Gastrocnemius medialis (tissue), 4 donors: ENCODE measurements around the gene STON2. TPM values are rescaled to one million over a fixed set of nuclear protein-coding genes. Genes with fewer than 3 reads are reported as not detected.
"Not testable (repeated sequence)": the region's sequence is repeated elsewhere in the genome, so short reads cannot be mapped to it uniquely, and the experiment has no call there.

Experiments
- ATAC-seq, 2 donors: fragments of 150-250 bp; one replicate each; pipeline ENCODE4 v1.9.1; 2016
- DNase-seq, 2 donors: peaks; one replicate each; pipeline ENCODE4 v3.0.0-alpha.2; 2019
- H3K27ac ChIP-seq, 4 donors: fragments of 200-600 bp; sonication (generic); 1 replicate in 1 of 4; 2 replicates in 3 of 4; pipeline ENCODE4 v1.5.1; 2016 to 2018; ENCODE audit warnings: mild to moderate bottlenecking in 2 of 4, moderate library complexity in 1 of 4
- H3K27me3 ChIP-seq, 3 donors: fragments of 200-600 bp; sonication (generic) in 2 of 3; 1 replicate in 1 of 3; 2 replicates in 2 of 3; pipeline versions ENCODE4 v1.5.1 to v1.6.0; 2016 to 2019; ENCODE audit warnings: mild to moderate bottlenecking in 1 of 3, moderate library complexity in 1 of 3
- H3K36me3 ChIP-seq, 2 donors: fragments of 200-600 bp; sonication (generic) in 1 of 2; one replicate each; pipeline ENCODE4 v1.5.1; 2017 to 2018
- H3K4me1 ChIP-seq, 2 donors: fragments of 200-600 bp; sonication (generic) in 1 of 2; one replicate each; pipeline ENCODE4 v1.5.1; 2016 to 2017; ENCODE audit warnings: mild to moderate bottlenecking in 2 of 2
- H3K4me3 ChIP-seq, 4 donors: fragments of 200-600 bp; sonication (generic) in 3 of 4; 1 replicate in 1 of 4; 2 replicates in 3 of 4; pipeline ENCODE4 v1.5.1; 2016 to 2019; ENCODE audit warnings: mild to moderate bottlenecking in 2 of 4
- H3K9me3 ChIP-seq, 3 donors: fragments of 200-600 bp; sonication (generic) in 2 of 3; 1 replicate in 1 of 3; 2 replicates in 2 of 3; pipeline ENCODE4 v1.5.1; 2016 to 2019
- CTCF ChIP-seq, 5 experiments: fragments of 450-650 bp in 3 of 5; fragments of 200-600 bp in 2 of 5; sonication (generic) in 2 of 5; IDR thresholded peaks in 4 of 5; conservative IDR thresholded peaks in 1 of 5; 1 replicate in 4 of 5; 2 replicates in 1 of 5; pipeline ENCODE4 v1.5.1; 2016 to 2019; ENCODE audit warnings: antibody characterized with exemption in 5 of 5, mild to moderate bottlenecking in 3 of 5, moderate library complexity in 3 of 5
- POLR2A ChIP-seq, 2 donors: fragments of 450-650 bp; IDR thresholded peaks; one replicate each; pipeline ENCODE4 v1.6.1; 2017; ENCODE audit warnings: antibody characterized with exemption in 2 of 2, mild to moderate bottlenecking in 2 of 2, moderate library complexity in 2 of 2
- in situ Hi-C, 4 donors: fragments of 200-750 bp; cut with MboI; loops; one replicate each; pipeline versions ENCODE4 v1.15.0 to v1.8.0; 2017; ENCODE audit warnings: low sequenced_read_pairs in 4 of 4
- intact Hi-C: fragments of 100-400 bp; cut with DNase I; formaldehyde crosslinking; loops from one replicate; pipeline ENCODE4 v1.15.1; 2023; ENCODE audit warnings: low total_unique reads
- total RNA-seq, 4 donors: library from RNA; depleted of rRNA; stranded (reverse); fragments of >200 nt; gene quantifications; one replicate each; pipeline versions ENCODE4 v1.1.0 to v1.2.3, GENCODE V29; 2016

The STON2 gene
- total RNA-seq, 4 donors from 2014 or later: 60.2 to 198 (median 161) TPM

DNA sequence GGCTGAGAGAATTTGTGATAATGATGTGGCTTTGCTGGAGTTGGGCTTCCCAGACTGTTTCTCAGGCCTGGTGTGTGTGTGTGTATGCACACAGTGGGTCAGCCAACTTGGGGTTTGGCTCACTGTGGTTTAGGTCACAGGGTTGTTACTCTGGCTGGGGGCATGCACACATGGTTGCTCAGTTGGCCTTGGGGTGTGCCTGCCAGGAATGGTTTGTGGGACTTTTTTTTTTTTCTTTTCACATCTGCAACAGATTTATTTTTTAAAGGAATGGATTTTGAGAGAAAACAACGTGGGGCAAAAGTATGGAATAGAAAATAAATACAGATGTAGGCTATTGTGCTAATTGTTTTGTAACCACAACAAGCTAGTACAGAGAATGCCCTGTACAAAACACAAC is 154.4 kb downstream of the STON2 start:
- TF ChIP-seq CTCF (IDR thresholded peaks at IDR 0.05 in 4 of 5, conservative IDR thresholded peaks at IDR 0.05 in 1 of 5) (no peak), POLR2A (IDR thresholded peaks at IDR 0.05) (no peak)
- in situ Hi-C loops: no loop called here
- H3K9me3 ChIP-seq: no peaks in the 10 kb centered on the region

GRCh38 chr14:81244431-81244830 is 155.7 kb downstream of the STON2 start:
- H3K9me3 ChIP-seq, DNase-seq, in situ Hi-C loops, H3K27me3 ChIP-seq, intact Hi-C loops, H3K36me3 ChIP-seq, ATAC-seq, H3K27ac ChIP-seq, H3K4me1 ChIP-seq, H3K4me3 ChIP-seq: not testable (repeated sequence)

More for the DNA sequence above, 154.4 kb downstream of the STON2 start:
- no peaks in the 10 kb centered on the region for H3K36me3 ChIP-seq
- no peaks in the 10 kb centered on the region for H3K4me1 ChIP-seq
- H3K27me3 ChIP-seq: no peaks in the 10 kb centered on the region
- intact Hi-C loops: no loop called here
- H3K4me3 ChIP-seq: no peak overlapping the region
- ATAC-seq: no peak
- no peak overlapping the region for H3K27ac ChIP-seq
- DNase-seq: no peak

DNA sequence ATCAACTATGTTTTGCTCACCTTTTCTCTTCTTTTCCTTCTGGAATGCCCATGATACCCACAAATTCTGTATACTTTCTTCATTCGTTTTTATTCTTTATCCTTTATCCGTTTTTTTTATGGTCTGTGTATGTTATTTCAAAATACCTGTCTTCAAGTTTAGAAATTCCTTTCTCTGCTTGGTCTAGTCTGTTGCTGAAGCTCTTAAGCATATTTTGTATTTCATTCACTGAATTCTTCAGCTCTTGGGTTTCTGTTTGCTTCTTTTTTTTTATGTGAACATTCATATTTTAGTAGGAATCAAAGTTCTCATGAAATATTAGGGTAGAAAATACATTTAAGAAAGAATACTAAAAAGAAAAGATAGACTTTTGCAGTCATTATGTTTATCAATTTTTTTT is 156.6 kb downstream of the STON2 start:
- Histone ChIP-seq H3K27me3 (no peaks in the 10 kb centered on the region), H3K36me3 (no peaks in the 10 kb centered on the region), H3K4me3 (no peak overlapping the region), H3K27ac (no peak overlapping the region), H3K4me1 (no peaks in the 10 kb centered on the region), H3K9me3 (no peaks in the 10 kb centered on the region)
- in situ Hi-C loops (no loop called here), intact Hi-C loops (no loop called here)
- no peak for ATAC-seq
- TF ChIP-seq POLR2A (IDR thresholded peaks at IDR 0.05) (no peak), CTCF (IDR thresholded peaks at IDR 0.05 in 4 of 5, conservative IDR thresholded peaks at IDR 0.05 in 1 of 5) (no peak)
- DNase-seq: no peak

GRCh38 chr14:81236849-81237248 is 163.3 kb downstream of the STON2 start:
- H3K27me3 ChIP-seq, H3K9me3 ChIP-seq, intact Hi-C loops, DNase-seq, H3K4me3 ChIP-seq, H3K27ac ChIP-seq, in situ Hi-C loops, ATAC-seq, H3K36me3 ChIP-seq, H3K4me1 ChIP-seq: not testable (repeated sequence)

GRCh38 chr14:81236138-81236537 is 164.0 kb downstream of the STON2 start:
- Histone ChIP-seq H3K4me3 (no peak overlapping the region), H3K36me3 (no peaks in the 10 kb centered on the region), H3K27ac (no peak overlapping the region), H3K4me1 (no peaks in the 10 kb centered on the region), H3K27me3 (no peaks in the 10 kb centered on the region), H3K9me3 (no peaks in the 10 kb centered on the region)
- in situ Hi-C loops: no loop called here
- no peak for TF ChIP-seq CTCF (IDR thresholded peaks at IDR 0.05 in 4 of 5, conservative IDR thresholded peaks at IDR 0.05 in 1 of 5)
- no peak for TF ChIP-seq POLR2A (IDR thresholded peaks at IDR 0.05)
- ATAC-seq (no peak), DNase-seq (no peak)
- intact Hi-C loops: no loop called here

GRCh38 chr14:81235096-81235495 is 165.0 kb downstream of the STON2 start:
- Histone ChIP-seq H3K27ac (no peak overlapping the region), H3K4me1 (no peaks in the 10 kb centered on the region), H3K36me3 (no peaks in the 10 kb centered on the region), H3K27me3 (no peaks in the 10 kb centered on the region), H3K9me3 (no peaks in the 10 kb centered on the region), H3K4me3 (no peak overlapping the region)
- ATAC-seq (no peak), DNase-seq (no peak)
- intact Hi-C loops: no loop called here
- TF ChIP-seq POLR2A (IDR thresholded peaks at IDR 0.05): no peak
- TF ChIP-seq CTCF (IDR thresholded peaks at IDR 0.05 in 4 of 5, conservative IDR thresholded peaks at IDR 0.05 in 1 of 5): no peak
- in situ Hi-C loops: no loop called here
